Measurements from ENCODE around the gene PAPPA. TPM values are rescaled to one million over a fixed set of nuclear protein-coding genes. Genes with fewer than 3 reads are reported as not detected.
A peak's percentile ranks its signal among the peaks of the same experiment; 100 is the strongest.

The PAPPA gene
- total RNA-seq, 2 donors from 2014 or later, result 0.09 TPM

- DNase-seq, result peak; percentile 69
Observed at GRCh38 chr9:116276651-116277121, 123.1 kb downstream of the PAPPA start.

GRCh38 chr9:116278326-116278725 is 124.7 kb downstream of the PAPPA start:
- H3K4me1 ChIP-seq (ENCODE audit: control insufficient read depth, insufficient read depth, low read length), result peaks cover 8% of the 10 kb centered on the region
- Mint-ChIP-seq H3K4me3 (no peak overlapping the region), H3K9me3 (no peaks in the 10 kb centered on the region), H3K27ac (no peak overlapping the region), H3K27me3 (ENCODE audit: insufficient read depth) (peaks cover 94% of the 10 kb centered on the region), H3K36me3 (ENCODE audit: low read depth) (no peaks in the 10 kb centered on the region), H3K4me1 (peaks cover 48% of the 10 kb centered on the region)
- H3K36me3 ChIP-seq (ENCODE audit: control insufficient read depth, insufficient read depth, low read length), result no peaks in the 10 kb centered on the region
- 65% methylated on average over 1 of the region's 1 CpG; no CpG with 5 or more reads in 1 of the 2 experiments for WGBS, 2 experiments (ENCODE audit: insufficient coverage in 1 of 2, insufficient read length in 1 of 2)
- no peak overlapping the region for H3K9ac ChIP-seq (ENCODE audit: extremely low read depth, low read length, poor library complexity, severe bottlenecking)
- no peaks in the 10 kb centered on the region for H3K9me3 ChIP-seq (ENCODE audit: control insufficient read depth, low read length)
- TF ChIP-seq, protein P1, sequence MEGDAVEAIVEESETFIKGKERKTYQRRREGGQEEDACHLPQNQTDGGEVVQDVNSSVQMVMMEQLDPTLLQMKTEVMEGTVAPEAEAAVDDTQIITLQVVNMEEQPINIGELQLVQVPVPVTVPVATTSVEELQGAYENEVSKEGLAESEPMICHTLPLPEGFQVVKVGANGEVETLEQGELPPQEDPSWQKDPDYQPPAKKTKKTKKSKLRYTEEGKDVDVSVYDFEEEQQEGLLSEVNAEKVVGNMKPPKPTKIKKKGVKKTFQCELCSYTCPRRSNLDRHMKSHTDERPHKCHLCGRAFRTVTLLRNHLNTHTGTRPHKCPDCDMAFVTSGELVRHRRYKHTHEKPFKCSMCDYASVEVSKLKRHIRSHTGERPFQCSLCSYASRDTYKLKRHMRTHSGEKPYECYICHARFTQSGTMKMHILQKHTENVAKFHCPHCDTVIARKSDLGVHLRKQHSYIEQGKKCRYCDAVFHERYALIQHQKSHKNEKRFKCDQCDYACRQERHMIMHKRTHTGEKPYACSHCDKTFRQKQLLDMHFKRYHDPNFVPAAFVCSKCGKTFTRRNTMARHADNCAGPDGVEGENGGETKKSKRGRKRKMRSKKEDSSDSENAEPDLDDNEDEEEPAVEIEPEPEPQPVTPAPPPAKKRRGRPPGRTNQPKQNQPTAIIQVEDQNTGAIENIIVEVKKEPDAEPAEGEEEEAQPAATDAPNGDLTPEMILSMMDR (conservative IDR thresholded peaks at IDR 0.05), result no peak
- peaks cover 88% of the 10 kb centered on the region for H3K27me3 ChIP-seq (ENCODE audit: control insufficient read depth, insufficient read depth, low read length, poor library complexity, severe bottlenecking)
- no peak for DNase-seq
- no peak overlapping the region for H3K27ac ChIP-seq (ENCODE audit: low read depth, low read length)
- no peak overlapping the region for H3K4me3 ChIP-seq (ENCODE audit: low read length)

More at GRCh38 chr9:116276651-116277121, 123.1 kb downstream of the PAPPA start:
- Histone ChIP-seq H3K4me3 (ENCODE audit: low read length) (no peak overlapping the region), H3K27ac (ENCODE audit: low read depth, low read length) (no peak overlapping the region), H3K27me3 (ENCODE audit: control insufficient read depth, insufficient read depth, low read length, poor library complexity, severe bottlenecking) (peaks cover 73% of the 10 kb centered on the region), H3K36me3 (ENCODE audit: control insufficient read depth, insufficient read depth, low read length) (no peaks in the 10 kb centered on the region), H3K9ac (ENCODE audit: extremely low read depth, low read length, poor library complexity, severe bottlenecking) (no peak overlapping the region), H3K4me1 (ENCODE audit: control insufficient read depth, insufficient read depth, low read length) (peaks cover 5% of the 10 kb centered on the region), H3K9me3 (ENCODE audit: control insufficient read depth, low read length) (no peaks in the 10 kb centered on the region)
- peaks cover 99% of the 10 kb centered on the region for H3K27me3 Mint-ChIP-seq (ENCODE audit: insufficient read depth)
- 47 to 60% methylated on average over 2 to 10 of the region's 10 CpGs for WGBS, 2 experiments (ENCODE audit: insufficient coverage in 1 of 2, insufficient read length in 1 of 2)
- peaks cover 45% of the 10 kb centered on the region for H3K4me1 Mint-ChIP-seq
- H3K4me3 Mint-ChIP-seq, result no peak overlapping the region
- H3K9me3 Mint-ChIP-seq, result no peaks in the 10 kb centered on the region
- H3K36me3 Mint-ChIP-seq (ENCODE audit: low read depth), result no peaks in the 10 kb centered on the region
- TF ChIP-seq, protein P1 (conservative IDR thresholded peaks at IDR 0.05), result no peak
- H3K27ac Mint-ChIP-seq, result no peak overlapping the region

GRCh38 chr9:116279230-116279629 is 125.6 kb downstream of the PAPPA start:
- Mint-ChIP-seq H3K27ac (no peak overlapping the region), H3K36me3 (ENCODE audit: low read depth) (no peaks in the 10 kb centered on the region), H3K4me3 (no peak overlapping the region), H3K27me3 (ENCODE audit: insufficient read depth) (peaks cover 93% of the 10 kb centered on the region), H3K4me1 (peaks cover 45% of the 10 kb centered on the region), H3K9me3 (no peaks in the 10 kb centered on the region)
- H3K4me3 ChIP-seq (ENCODE audit: low read length), result no peak overlapping the region
- H3K9me3 ChIP-seq (ENCODE audit: control insufficient read depth, low read length), result no peaks in the 10 kb centered on the region
- peaks cover 96% of the 10 kb centered on the region for H3K27me3 ChIP-seq (ENCODE audit: control insufficient read depth, insufficient read depth, low read length, poor library complexity, severe bottlenecking)
- TF ChIP-seq, protein P1 (conservative IDR thresholded peaks at IDR 0.05), result no peak
- H3K9ac ChIP-seq (ENCODE audit: extremely low read depth, low read length, poor library complexity, severe bottlenecking), result no peak overlapping the region
- no peaks in the 10 kb centered on the region for H3K36me3 ChIP-seq (ENCODE audit: control insufficient read depth, insufficient read depth, low read length)
- H3K27ac ChIP-seq (ENCODE audit: low read depth, low read length), result peak overlapping the region; percentile 40
- peaks cover 8% of the 10 kb centered on the region for H3K4me1 ChIP-seq (ENCODE audit: control insufficient read depth, insufficient read depth, low read length)
- 35 to 43% methylated on average over 10 to 11 of the region's 11 CpGs for WGBS, 2 experiments (ENCODE audit: insufficient coverage in 1 of 2, insufficient read length in 1 of 2)
- peak; percentile 86 for DNase-seq
